ENCODE measurements around the gene OIT3. TPM values are rescaled to one million over a fixed set of nuclear protein-coding genes. Genes with fewer than 3 reads are reported as not detected.

OIT3 gene
- polyA plus RNA-seq (not detected in 2 replicates), polyA minus RNA-seq (0.49 TPM in 1 of 2 replicates, not detected in the other)

DNA sequence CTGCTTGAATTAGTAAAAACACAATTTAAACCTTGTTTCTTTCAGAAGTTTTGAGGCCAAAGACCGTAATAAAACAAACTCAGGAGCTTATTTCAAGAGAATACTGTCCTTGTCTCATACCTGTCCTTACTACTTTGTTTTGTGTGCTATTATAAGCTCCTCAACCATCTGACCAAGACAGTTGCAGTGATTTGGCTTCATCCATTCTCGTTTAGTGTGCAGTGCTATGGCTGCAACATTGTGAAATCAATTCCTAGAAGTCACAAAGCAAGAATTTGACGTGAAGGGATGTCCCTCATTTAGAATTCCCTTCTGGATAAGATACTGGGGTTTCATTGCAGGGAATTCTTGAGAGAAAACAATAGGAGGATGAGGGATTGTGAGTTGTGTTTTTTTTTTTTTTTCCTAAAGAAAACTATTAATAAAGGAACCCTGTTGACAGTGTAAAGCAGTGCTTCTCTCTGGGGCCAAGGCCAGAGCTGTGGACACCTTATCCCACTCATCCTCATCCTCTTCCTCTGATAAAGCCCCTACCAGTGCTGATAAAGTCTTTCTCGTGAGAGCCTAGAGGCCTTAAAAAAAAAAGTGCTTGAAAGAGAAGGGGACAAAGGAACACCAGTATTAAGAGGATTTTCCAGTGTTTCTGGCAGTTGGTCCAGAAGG, at the start of gene OIT3:
TSS of gene OIT3 (plus strand) at position 604 of the 663 bp plus-strand sequence. CDS start 60 bp downstream, outside the sequence.
- Histone ChIP-seq H3K9ac (ENCODE audit: low read length) (no peak within 1 kb of the TSS), H3K36me3 (ENCODE audit: insufficient read depth, low read length) (no peaks in the 10 kb centered on the region), H3K9me2 (ENCODE audit: insufficient read depth, low read length) (no peaks in the 10 kb centered on the region), H3F3A (ENCODE audit: insufficient read depth, low read length, poor library complexity, severe bottlenecking) (no peaks in the 10 kb centered on the region), H3K4me2 (ENCODE audit: low read length) (no peak within 1 kb of the TSS), H3K79me2 (replicated peaks; ENCODE audit: insufficient read depth, low read length) (no peaks in the 10 kb centered on the region), H3K27me3 (ENCODE audit: insufficient read depth, low read depth, low read length) (no peaks in the 10 kb centered on the region), H2AFZ (ENCODE audit: low read depth, low read length) (no peak within 1 kb of the TSS), H3K4me3 (ENCODE audit: low read length) (no peak within 1 kb of the TSS), H3K27ac (ENCODE audit: low read length) (no peak within 1 kb of the TSS), H3K9me3 (ENCODE audit: low read length) (no peaks in the 10 kb centered on the region), H4K20me1 (ENCODE audit: insufficient read depth) (no peaks in the 10 kb centered on the region)
- TF ChIP-seq, protein P1, sequence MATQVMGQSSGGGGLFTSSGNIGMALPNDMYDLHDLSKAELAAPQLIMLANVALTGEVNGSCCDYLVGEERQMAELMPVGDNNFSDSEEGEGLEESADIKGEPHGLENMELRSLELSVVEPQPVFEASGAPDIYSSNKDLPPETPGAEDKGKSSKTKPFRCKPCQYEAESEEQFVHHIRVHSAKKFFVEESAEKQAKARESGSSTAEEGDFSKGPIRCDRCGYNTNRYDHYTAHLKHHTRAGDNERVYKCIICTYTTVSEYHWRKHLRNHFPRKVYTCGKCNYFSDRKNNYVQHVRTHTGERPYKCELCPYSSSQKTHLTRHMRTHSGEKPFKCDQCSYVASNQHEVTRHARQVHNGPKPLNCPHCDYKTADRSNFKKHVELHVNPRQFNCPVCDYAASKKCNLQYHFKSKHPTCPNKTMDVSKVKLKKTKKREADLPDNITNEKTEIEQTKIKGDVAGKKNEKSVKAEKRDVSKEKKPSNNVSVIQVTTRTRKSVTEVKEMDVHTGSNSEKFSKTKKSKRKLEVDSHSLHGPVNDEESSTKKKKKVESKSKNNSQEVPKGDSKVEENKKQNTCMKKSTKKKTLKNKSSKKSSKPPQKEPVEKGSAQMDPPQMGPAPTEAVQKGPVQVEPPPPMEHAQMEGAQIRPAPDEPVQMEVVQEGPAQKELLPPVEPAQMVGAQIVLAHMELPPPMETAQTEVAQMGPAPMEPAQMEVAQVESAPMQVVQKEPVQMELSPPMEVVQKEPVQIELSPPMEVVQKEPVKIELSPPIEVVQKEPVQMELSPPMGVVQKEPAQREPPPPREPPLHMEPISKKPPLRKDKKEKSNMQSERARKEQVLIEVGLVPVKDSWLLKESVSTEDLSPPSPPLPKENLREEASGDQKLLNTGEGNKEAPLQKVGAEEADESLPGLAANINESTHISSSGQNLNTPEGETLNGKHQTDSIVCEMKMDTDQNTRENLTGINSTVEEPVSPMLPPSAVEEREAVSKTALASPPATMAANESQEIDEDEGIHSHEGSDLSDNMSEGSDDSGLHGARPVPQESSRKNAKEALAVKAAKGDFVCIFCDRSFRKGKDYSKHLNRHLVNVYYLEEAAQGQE (IDR thresholded peaks at IDR 0.05; ENCODE audit: borderline replicate concordance), result no peak
- TF ChIP-seq EP300 (conservative IDR thresholded peaks at IDR 0.05; ENCODE audit: poor library complexity, severe bottlenecking) (no peak), TAF1 (IDR thresholded peaks at IDR 0.05; ENCODE audit: low read depth) (no peak)
- TF ChIP-seq, protein P2, sequence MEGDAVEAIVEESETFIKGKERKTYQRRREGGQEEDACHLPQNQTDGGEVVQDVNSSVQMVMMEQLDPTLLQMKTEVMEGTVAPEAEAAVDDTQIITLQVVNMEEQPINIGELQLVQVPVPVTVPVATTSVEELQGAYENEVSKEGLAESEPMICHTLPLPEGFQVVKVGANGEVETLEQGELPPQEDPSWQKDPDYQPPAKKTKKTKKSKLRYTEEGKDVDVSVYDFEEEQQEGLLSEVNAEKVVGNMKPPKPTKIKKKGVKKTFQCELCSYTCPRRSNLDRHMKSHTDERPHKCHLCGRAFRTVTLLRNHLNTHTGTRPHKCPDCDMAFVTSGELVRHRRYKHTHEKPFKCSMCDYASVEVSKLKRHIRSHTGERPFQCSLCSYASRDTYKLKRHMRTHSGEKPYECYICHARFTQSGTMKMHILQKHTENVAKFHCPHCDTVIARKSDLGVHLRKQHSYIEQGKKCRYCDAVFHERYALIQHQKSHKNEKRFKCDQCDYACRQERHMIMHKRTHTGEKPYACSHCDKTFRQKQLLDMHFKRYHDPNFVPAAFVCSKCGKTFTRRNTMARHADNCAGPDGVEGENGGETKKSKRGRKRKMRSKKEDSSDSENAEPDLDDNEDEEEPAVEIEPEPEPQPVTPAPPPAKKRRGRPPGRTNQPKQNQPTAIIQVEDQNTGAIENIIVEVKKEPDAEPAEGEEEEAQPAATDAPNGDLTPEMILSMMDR (IDR thresholded peaks at IDR 0.05; ENCODE audit: poor library complexity, severe bottlenecking), result no peak

DNA sequence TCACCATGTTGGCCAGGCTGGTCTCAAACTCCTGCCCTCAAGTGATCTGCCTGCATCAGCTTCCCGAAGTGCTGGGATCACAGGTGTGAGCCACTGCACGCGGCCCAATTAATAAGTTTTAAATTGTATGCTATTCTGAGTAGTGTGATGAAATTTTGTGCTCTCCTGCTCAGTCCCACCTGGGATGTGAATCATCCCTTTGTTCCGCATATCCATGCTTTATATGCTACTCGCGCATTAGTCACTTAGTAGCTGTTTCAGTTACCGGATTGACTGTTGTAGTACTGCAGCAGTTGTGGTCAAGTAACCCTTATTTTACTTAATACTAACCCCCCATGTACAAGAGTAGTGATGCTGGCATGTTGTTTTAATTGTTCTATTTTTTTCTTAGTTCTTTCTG, 47.3 kb upstream of the OIT3 start:
- no peak overlapping the region for H3K27ac ChIP-seq (ENCODE audit: low read length)
- H4K20me1 ChIP-seq (ENCODE audit: insufficient read depth), result no peaks in the 10 kb centered on the region
- H3F3A ChIP-seq (ENCODE audit: insufficient read depth, low read length, poor library complexity, severe bottlenecking), result no peaks in the 10 kb centered on the region
- H3K36me3 ChIP-seq (ENCODE audit: insufficient read depth, low read length), result no peaks in the 10 kb centered on the region
- no peaks in the 10 kb centered on the region for H3K27me3 ChIP-seq (ENCODE audit: insufficient read depth, low read depth, low read length)
- H3K4me3 ChIP-seq (ENCODE audit: low read length), result no peak overlapping the region
- H3K9me3 ChIP-seq (ENCODE audit: low read length), result no peaks in the 10 kb centered on the region
- no peak overlapping the region for H3K4me2 ChIP-seq (ENCODE audit: low read length)
- H2AFZ ChIP-seq (ENCODE audit: low read depth, low read length), result no peak overlapping the region
- no peaks in the 10 kb centered on the region for H3K9me2 ChIP-seq (ENCODE audit: insufficient read depth, low read length)
- no peak for TF ChIP-seq MXI1 (conservative IDR thresholded peaks at IDR 0.05; ENCODE audit: poor library complexity, severe bottlenecking)
- TF ChIP-seq, protein P2 (IDR thresholded peaks at IDR 0.05; ENCODE audit: poor library complexity, severe bottlenecking), result no peak
- TF ChIP-seq TAF1 (IDR thresholded peaks at IDR 0.05; ENCODE audit: low read depth), result no peak
- no peak for TF ChIP-seq EP300 (conservative IDR thresholded peaks at IDR 0.05; ENCODE audit: poor library complexity, severe bottlenecking)
- no peak for TF ChIP-seq SMC3 (conservative IDR thresholded peaks at IDR 0.05; ENCODE audit: poor library complexity)
- no peak for TF ChIP-seq RAD21 (conservative IDR thresholded peaks at IDR 0.05)
- TF ChIP-seq EZH2 (IDR thresholded peaks at IDR 0.05; ENCODE audit: borderline replicate concordance, insufficient read depth, low read length, poor library complexity, severe bottlenecking), result no peak
- no peak for TF ChIP-seq POLR2AphosphoS5 (IDR thresholded peaks at IDR 0.05)
- TF ChIP-seq, protein P1 (IDR thresholded peaks at IDR 0.05; ENCODE audit: borderline replicate concordance), result no peak
- no peaks in the 10 kb centered on the region for H3K79me2 ChIP-seq (replicated peaks; ENCODE audit: insufficient read depth, low read length)
- H3K9ac ChIP-seq (ENCODE audit: low read length), result no peak overlapping the region
